Measurements from ENCODE around the gene ZNF536. TPM values are rescaled to one million over a fixed set of nuclear protein-coding genes. Genes with fewer than 3 reads are reported as not detected.

ZNF536 gene
- polyA plus RNA-seq, 1 donor (not counting 4 experiments of a cell fraction or from before 2014, with no cell fraction given) = not detected

- dilution Hi-C loops (cut with MboI; ENCODE audit: extremely low pct_ligation_motif_present, low sequenced_read_pairs) = no loop called here
- Histone ChIP-seq H4K20me1 (ENCODE audit: control insufficient read depth, extremely low read depth, insufficient read depth, low read length) (no peaks in the 10 kb centered on the region), H3K9ac (ENCODE audit: control insufficient read depth, extremely low read depth, insufficient read depth, low read length) (no peak overlapping the region), H3K36me3 (ENCODE audit: control insufficient read depth in 2 of 2, extremely low read depth in 1 of 2, insufficient read depth in 2 of 2, low read length in 2 of 2) (no peaks in the 10 kb centered on the region), H3K9me3 (ENCODE audit: control insufficient read depth, low read depth, low read length) (peaks cover 9% of the 10 kb centered on the region), H2AFZ (ENCODE audit: control insufficient read depth, low read length) (no peak overlapping the region), H3K4me1 (ENCODE audit: control insufficient read depth, extremely low read depth, insufficient read depth, low read length) (no peaks in the 10 kb centered on the region), H3K79me2 (ENCODE audit: control insufficient read depth, insufficient read depth, low read length) (no peaks in the 10 kb centered on the region), H3K4me3 (ENCODE audit: control insufficient read depth in 2 of 3, extremely low read depth in 1 of 3, insufficient read depth in 2 of 3, low read depth in 1 of 3, low read length in 3 of 3) (no peak overlapping the region), H3K27ac (ENCODE audit: control insufficient read depth, insufficient read depth, low read length) (no peak overlapping the region), H3K9me1 (ENCODE audit: control insufficient read depth, extremely low read depth, insufficient read depth, low read length) (no peaks in the 10 kb centered on the region), H3K4me2 (ENCODE audit: control insufficient read depth, extremely low read depth, insufficient read depth, low read depth, low read length) (no peak overlapping the region), H3K27me3 (ENCODE audit: control insufficient read depth, extremely low read depth, insufficient read depth, low read length) (no peaks in the 10 kb centered on the region)
- TF ChIP-seq EZH2 (IDR thresholded peaks at IDR 0.05; ENCODE audit: low read length) = no peak
- no peak for TF ChIP-seq CTCF (optimal IDR thresholded peaks at IDR 0.05 in 1 of 3, IDR thresholded peaks at IDR 0.05 in 1 of 3, conservative IDR thresholded peaks at IDR 0.05 in 1 of 3; ENCODE audit: extremely low read depth in 1 of 3, insufficient read depth in 2 of 3, low read length in 3 of 3)
- DNase-seq (ENCODE audit: low read depth, low spot score) (no peak), FAIRE-seq (no peak)
Measured at GRCh38 chr19:30447553-30447870, 75.3 kb downstream of the ZNF536 start.

GRCh38 chr19:30448386-30449077 lies 76.3 kb downstream of the ZNF536 start:
- DNase-seq (ENCODE audit: low read depth, low spot score) (no peak), FAIRE-seq (no peak)
- TF ChIP-seq EZH2 (IDR thresholded peaks at IDR 0.05; ENCODE audit: low read length) (no peak), CTCF (optimal IDR thresholded peaks at IDR 0.05 in 1 of 3, IDR thresholded peaks at IDR 0.05 in 1 of 3, conservative IDR thresholded peaks at IDR 0.05 in 1 of 3; ENCODE audit: extremely low read depth in 1 of 3, insufficient read depth in 2 of 3, low read length in 3 of 3) (no peak)
- no peaks in the 10 kb centered on the region for H3K4me1 ChIP-seq (ENCODE audit: control insufficient read depth, extremely low read depth, insufficient read depth, low read length)
- H3K9me1 ChIP-seq (ENCODE audit: control insufficient read depth, extremely low read depth, insufficient read depth, low read length) = no peaks in the 10 kb centered on the region
- H3K27me3 ChIP-seq (ENCODE audit: control insufficient read depth, extremely low read depth, insufficient read depth, low read length) = no peaks in the 10 kb centered on the region
- no peak overlapping the region for H3K4me3 ChIP-seq (ENCODE audit: control insufficient read depth in 2 of 3, extremely low read depth in 1 of 3, insufficient read depth in 2 of 3, low read depth in 1 of 3, low read length in 3 of 3)
- H4K20me1 ChIP-seq (ENCODE audit: control insufficient read depth, extremely low read depth, insufficient read depth, low read length) = no peaks in the 10 kb centered on the region
- H3K27ac ChIP-seq (ENCODE audit: control insufficient read depth, insufficient read depth, low read length) = no peak overlapping the region
- H3K36me3 ChIP-seq (ENCODE audit: control insufficient read depth in 2 of 2, extremely low read depth in 1 of 2, insufficient read depth in 2 of 2, low read length in 2 of 2) = no peaks in the 10 kb centered on the region
- no peak overlapping the region for H2AFZ ChIP-seq (ENCODE audit: control insufficient read depth, low read length)
- dilution Hi-C loops (cut with MboI; ENCODE audit: extremely low pct_ligation_motif_present, low sequenced_read_pairs) = no loop called here
- peaks cover 7% of the 10 kb centered on the region for H3K9me3 ChIP-seq (ENCODE audit: control insufficient read depth, low read depth, low read length)
- no peaks in the 10 kb centered on the region for H3K79me2 ChIP-seq (ENCODE audit: control insufficient read depth, insufficient read depth, low read length)
- H3K9ac ChIP-seq (ENCODE audit: control insufficient read depth, extremely low read depth, insufficient read depth, low read length) = no peak overlapping the region
- no peak overlapping the region for H3K4me2 ChIP-seq (ENCODE audit: control insufficient read depth, extremely low read depth, insufficient read depth, low read depth, low read length)

All from keratinocyte (primary cell).